Thyroid gland (tissue), 4 donors: ENCODE measurements around the gene SPOCK1. TPM values are rescaled to one million over a fixed set of nuclear protein-coding genes. Genes with fewer than 3 reads are reported as not detected.

Experiments used
- DNase-seq, 2 donors: peaks; one replicate each; pipeline ENCODE4 v3.0.0-alpha.2; 2019
- H3K27ac ChIP-seq, 3 donors: fragments of 200-600 bp; sonication (generic); 1 replicate in 2 of 3; 2 replicates in 1 of 3; pipeline ENCODE4 v1.5.1; 2016 to 2019; ENCODE audit warnings: mild to moderate bottlenecking in 1 of 3, moderate library complexity in 1 of 3
- H3K27me3 ChIP-seq: fragments of 200-600 bp; sonication (generic); one replicate; pipeline ENCODE4 v1.5.1; 2019
- H3K36me3 ChIP-seq, 2 donors: fragments of 200-600 bp; sonication (generic); one replicate each; pipeline ENCODE4 v1.5.1; 2016 to 2019
- H3K4me1 ChIP-seq, 2 donors: fragments of 200-600 bp; sonication (generic); one replicate each; pipeline ENCODE4 v1.5.1; 2017 to 2019
- H3K4me3 ChIP-seq, 3 donors: fragments of 200-600 bp; sonication (generic); replicated peaks in 1 of 3; 1 replicate in 2 of 3; 2 replicates in 1 of 3; pipeline ENCODE4 v1.5.1; 2016; ENCODE audit warnings: mild to moderate bottlenecking in 1 of 3
- H3K9me3 ChIP-seq: fragments of 200-600 bp; sonication (generic); one replicate; pipeline ENCODE4 v1.5.1; 2017
- CTCF ChIP-seq, 6 experiments: fragments of 200-600 bp in 3 of 6; fragments of 450-650 bp in 3 of 6; sonication (generic) in 3 of 6; IDR thresholded peaks; one replicate each; pipeline ENCODE4 v1.5.1; 2016 to 2019; ENCODE audit warnings: antibody characterized with exemption in 6 of 6, mild to moderate bottlenecking in 2 of 6, inconsistent platforms in 1 of 6, moderate library complexity in 1 of 6
- POLR2A ChIP-seq, 2 donors: fragments of 450-650 bp; IDR thresholded peaks; one replicate each; pipeline ENCODE4 v1.6.1; 2017; ENCODE audit warnings: antibody characterized with exemption in 2 of 2, mild to moderate bottlenecking in 2 of 2, moderate library complexity in 1 of 2
- WGBS, 2 donors: methylation state at CpG; one replicate each; pipeline ENCODE4 v1.1.5; 2017; 5-methylcytosine and 5-hydroxymethylcytosine counted together
- intact Hi-C: fragments of 100-400 bp; cut with DNase I; formaldehyde crosslinking; loops from one replicate; pipeline ENCODE4 v1.15.1; 2023
- total RNA-seq, 4 donors: library from RNA; depleted of rRNA; stranded (reverse); fragments of >200 nt; gene quantifications; one replicate each; pipeline ENCODE4 v1.2.3, GENCODE V29; 2016

The SPOCK1 gene
- total RNA-seq, 4 donors from 2014 or later: 15.8 to 34.1 (median 27.5) TPM

GRCh38 chr5:137497396-137498290 is 1.5 kb downstream of the SPOCK1 start:
- TF ChIP-seq POLR2A (IDR thresholded peaks at IDR 0.05) (no peak), CTCF (IDR thresholded peaks at IDR 0.05) (no peak)
- Histone ChIP-seq H3K36me3 (no peaks in the 10 kb centered on the region), H3K27ac (no peak overlapping the region), H3K27me3 (no peaks in the 10 kb centered on the region), H3K4me1 (peaks cover 0 to 5% of the 10 kb centered on the region in 2 donors), H3K9me3 (no peaks in the 10 kb centered on the region), H3K4me3 (peak overlapping the region in 1 of 3 donors; percentile 19)
- 66 to 81% methylated on average over 14 to 22 of the region's 22 CpGs for WGBS, 2 donors
- intact Hi-C loops: loop anchor here (5.0 kb wide), 1 partner anchor 175 kb away; no protein-coding TSS in a partner anchor
- DNase-seq: peak in 1 of 2 donors; percentile 5

GRCh38 chr5:137496919-137497318 is 2.2 kb downstream of the SPOCK1 start:
- intact Hi-C loops: loop anchor here (5.0 kb wide), 1 partner anchor 175 kb away; no protein-coding TSS in a partner anchor

GRCh38 chr5:137492331-137492730 is 6.8 kb downstream of the SPOCK1 start:
- 90 to 98% methylated on average over 1 of the region's 1 CpG for WGBS, 2 donors
- H3K36me3 ChIP-seq: no peaks in the 10 kb centered on the region

More at GRCh38 chr5:137496919-137497318, 2.2 kb downstream of the SPOCK1 start:
- TF ChIP-seq POLR2A (IDR thresholded peaks at IDR 0.05): no peak
- TF ChIP-seq CTCF (IDR thresholded peaks at IDR 0.05): no peak
- Histone ChIP-seq H3K27ac (no peak overlapping the region), H3K36me3 (no peaks in the 10 kb centered on the region), H3K4me3 (no peak overlapping the region), H3K27me3 (no peaks in the 10 kb centered on the region), H3K9me3 (no peaks in the 10 kb centered on the region), H3K4me1 (peaks cover 0 to 5% of the 10 kb centered on the region in 2 donors)
- 82 to 86% methylated on average over 1 of the region's 1 CpG for WGBS, 2 donors
- no peak for DNase-seq

GRCh38 chr5:137491121-137491520 is 8.0 kb downstream of the SPOCK1 start:
- H3K36me3 ChIP-seq: no peaks in the 10 kb centered on the region
- no peak for DNase-seq
- 80 to 91% methylated on average over 4 of the region's 4 CpGs for WGBS, 2 donors

More at GRCh38 chr5:137492331-137492730, 6.8 kb downstream of the SPOCK1 start:
- H3K27ac ChIP-seq: no peak overlapping the region
- no peak overlapping the region for H3K4me3 ChIP-seq
- DNase-seq: no peak
- TF ChIP-seq CTCF (IDR thresholded peaks at IDR 0.05): no peak
- no peak for TF ChIP-seq POLR2A (IDR thresholded peaks at IDR 0.05)
- no peaks in the 10 kb centered on the region for H3K4me1 ChIP-seq
- H3K9me3 ChIP-seq: no peaks in the 10 kb centered on the region
- intact Hi-C loops: no loop called here
- no peaks in the 10 kb centered on the region for H3K27me3 ChIP-seq

More at GRCh38 chr5:137491121-137491520, 8.0 kb downstream of the SPOCK1 start:
- Histone ChIP-seq H3K4me1 (no peaks in the 10 kb centered on the region), H3K9me3 (no peaks in the 10 kb centered on the region), H3K4me3 (no peak overlapping the region), H3K27ac (no peak overlapping the region), H3K27me3 (no peaks in the 10 kb centered on the region)
- TF ChIP-seq CTCF (IDR thresholded peaks at IDR 0.05): no peak
- TF ChIP-seq POLR2A (IDR thresholded peaks at IDR 0.05): no peak
- intact Hi-C loops: no loop called here
